Measurements from ENCODE around the gene GHRHR. TPM values are rescaled to one million over a fixed set of nuclear protein-coding genes. Genes with fewer than 3 reads are reported as not detected.

The GHRHR gene
- polyA plus RNA-seq, 1 donor, result 0.54 TPM

GRCh38 chr7:30984359-30985107, 20.8 kb downstream of the GHRHR start:
- no peak for DNase-seq (ENCODE audit: low read depth)

- DNase-seq (ENCODE audit: low read depth), result no peak
Measured at GRCh38 chr7:30985756-30986155, 22.0 kb downstream of the GHRHR start.

- DNase-seq (ENCODE audit: low read depth), result no peak
Measured at GRCh38 chr7:30986331-30986730, 22.6 kb downstream of the GHRHR start.

- no peak for DNase-seq (ENCODE audit: low read depth)
Measured at GRCh38 chr7:30986738-30987137, 23.0 kb downstream of the GHRHR start.

DNA sequence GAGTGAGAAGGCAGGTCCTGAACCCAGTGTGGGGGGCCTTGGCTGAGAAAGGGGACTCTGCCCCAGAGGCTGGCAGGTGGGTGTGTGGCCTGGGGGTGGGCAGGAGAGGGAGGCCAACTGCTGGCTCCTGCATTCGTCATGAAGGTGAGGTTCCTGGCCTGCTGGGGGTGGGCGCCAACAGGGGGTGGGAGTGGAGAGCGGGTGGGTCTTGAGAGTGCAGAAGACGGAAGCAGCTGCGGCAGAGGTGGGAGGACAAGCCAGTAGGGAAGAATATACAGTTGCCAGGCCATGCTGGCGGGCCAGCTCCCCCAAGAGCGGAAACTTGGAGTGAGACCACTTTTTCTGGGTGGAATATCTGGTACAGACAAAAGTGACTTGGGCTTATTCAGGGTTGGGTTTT, 23.4 kb downstream of the GHRHR start:
- no peak for DNase-seq (ENCODE audit: low read depth)

DNA sequence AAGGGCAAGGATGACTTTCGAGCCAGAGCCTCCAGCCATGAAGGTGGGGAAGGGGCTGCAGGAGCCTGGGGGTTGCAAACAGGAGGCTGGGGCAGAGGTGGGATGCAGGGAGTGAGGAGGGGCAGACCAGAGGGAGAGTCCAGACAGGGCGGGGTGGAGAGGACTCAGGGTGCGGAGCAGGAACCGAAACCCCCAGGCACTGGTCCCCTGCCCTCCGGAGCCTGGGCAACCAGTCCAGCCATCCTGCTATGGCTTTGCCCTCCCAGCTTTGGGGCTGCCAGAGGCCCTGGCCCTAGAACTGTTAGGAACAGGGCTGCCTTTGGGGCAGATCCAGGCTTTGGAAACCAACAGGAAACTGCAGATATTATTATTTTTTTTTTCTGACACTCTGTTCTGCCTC, 24.2 kb downstream of the GHRHR start:
- no peak for DNase-seq (ENCODE audit: low read depth)

DNA sequence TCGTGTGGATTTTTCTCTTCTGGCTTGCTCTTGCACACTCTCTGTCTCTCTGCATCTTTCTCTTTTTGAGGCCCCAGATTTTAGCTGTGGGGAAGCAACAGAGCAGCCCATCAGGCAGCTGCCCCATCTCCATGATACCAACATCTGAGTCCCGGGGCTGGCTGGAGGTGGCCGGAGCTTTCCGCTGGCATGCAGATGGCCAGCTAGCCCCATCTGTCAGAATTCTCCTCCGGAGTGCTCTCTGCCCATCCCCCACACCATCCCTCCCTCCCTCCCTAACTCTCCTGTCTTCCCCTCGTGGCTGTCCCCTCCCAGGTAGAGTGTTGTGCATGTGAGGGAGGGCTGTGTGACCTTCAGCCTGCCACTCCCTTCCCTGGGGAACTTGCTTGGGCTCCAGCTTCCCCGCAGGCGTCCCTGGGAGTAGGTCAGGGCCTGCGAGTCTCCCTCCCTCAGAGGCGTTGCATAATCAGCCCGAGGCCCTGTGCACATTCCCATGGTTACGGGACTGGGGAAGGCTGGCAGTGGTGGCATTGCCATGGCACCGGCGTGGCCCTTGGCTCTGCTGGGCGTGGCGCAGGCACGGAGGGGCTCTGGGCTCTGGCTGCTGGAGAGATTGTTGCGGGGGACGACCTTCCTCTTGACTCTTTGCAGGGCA, 24.7 kb downstream of the GHRHR start:
- no peak for DNase-seq (ENCODE audit: low read depth)

- no peak for DNase-seq (ENCODE audit: low read depth)
Measured at GRCh38 chr7:30989008-30989823, 25.5 kb downstream of the GHRHR start.

DNA sequence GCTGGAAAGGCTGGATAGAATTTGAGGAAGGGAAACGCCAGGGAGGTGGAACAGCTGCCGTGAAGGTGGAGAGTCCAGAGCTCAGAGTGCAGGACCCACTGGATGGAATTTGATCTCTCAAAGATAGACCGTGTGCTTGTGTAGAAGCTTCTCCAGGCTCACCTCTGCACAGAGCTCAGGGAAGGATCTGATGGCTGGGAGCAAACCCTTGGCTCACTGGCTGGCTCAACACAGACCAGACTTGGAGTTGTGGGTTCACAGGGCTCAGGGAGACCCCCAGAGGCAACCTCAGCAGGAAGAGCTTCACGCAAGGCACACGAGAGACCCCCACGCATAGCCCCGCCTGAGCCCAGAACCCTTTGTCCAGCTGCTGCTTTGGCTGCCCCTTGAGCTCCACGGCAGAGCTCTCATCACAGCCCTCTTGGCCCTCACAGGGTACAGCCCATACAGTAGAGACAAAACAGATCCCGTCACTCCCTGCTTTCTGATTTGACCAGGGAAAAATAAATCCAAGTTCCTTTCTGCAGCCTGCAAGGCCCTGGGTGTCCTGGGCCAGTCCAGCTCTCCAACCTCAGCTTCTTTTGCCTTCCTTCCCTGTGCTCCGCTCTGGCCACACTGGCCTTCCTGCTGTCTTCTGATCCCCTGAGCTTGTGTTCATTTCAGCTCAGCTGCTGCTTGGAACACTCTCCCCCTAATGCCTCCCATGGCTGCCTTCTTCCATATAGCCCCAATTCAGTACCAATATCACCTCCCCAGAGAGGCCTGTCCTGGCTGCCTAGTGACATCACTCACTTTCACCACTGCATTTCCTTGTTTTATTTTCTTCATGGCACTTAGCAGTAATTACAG, 26.3 kb downstream of the GHRHR start:
- DNase-seq (ENCODE audit: low read depth), result no peak

DNA sequence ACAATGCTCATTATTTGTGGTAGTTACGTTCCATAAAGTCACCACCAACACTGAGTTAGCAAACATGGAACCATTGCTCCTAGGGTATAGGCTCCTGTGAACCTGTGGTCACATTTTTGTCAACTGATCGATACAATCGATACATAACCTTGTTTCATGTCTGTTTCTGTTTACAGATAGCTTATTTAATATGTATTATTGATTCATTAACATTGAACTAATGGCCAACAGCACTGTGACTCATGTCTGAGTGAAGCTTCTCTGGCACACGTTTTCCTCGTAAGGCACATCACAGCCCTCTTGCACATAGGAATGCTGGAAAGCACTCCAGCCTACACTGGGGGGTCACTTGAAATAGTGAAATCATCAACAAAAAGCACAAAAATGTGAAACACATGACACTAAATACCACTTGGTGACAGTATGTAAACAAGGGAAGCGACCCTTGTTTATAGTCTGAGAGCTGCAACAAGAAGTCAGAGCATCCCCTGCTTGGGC, 27.0 kb downstream of the GHRHR start:
- DNase-seq (ENCODE audit: low read depth), result no peak

DNA sequence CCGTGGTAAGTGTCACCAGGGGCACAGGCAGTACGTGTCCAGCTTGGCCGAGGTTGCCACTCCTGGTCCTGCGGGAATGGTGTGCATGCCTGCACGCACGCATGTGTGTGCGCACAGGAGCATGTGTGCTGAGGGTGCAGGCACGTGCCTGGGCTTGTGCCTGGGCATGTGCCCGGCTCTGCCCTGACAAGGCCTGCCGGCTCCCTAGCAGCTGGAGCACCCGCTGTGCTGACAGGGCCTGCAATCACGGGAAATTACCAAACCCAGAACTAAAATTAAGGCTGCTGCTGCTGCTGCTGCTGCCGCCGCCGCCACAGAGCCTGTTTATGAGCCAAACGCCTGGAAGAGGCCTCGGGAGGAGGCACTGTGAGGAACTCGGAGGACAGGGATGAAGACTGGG, 28.7 kb downstream of the GHRHR start:
- no peak for DNase-seq (ENCODE audit: low read depth)

DNA sequence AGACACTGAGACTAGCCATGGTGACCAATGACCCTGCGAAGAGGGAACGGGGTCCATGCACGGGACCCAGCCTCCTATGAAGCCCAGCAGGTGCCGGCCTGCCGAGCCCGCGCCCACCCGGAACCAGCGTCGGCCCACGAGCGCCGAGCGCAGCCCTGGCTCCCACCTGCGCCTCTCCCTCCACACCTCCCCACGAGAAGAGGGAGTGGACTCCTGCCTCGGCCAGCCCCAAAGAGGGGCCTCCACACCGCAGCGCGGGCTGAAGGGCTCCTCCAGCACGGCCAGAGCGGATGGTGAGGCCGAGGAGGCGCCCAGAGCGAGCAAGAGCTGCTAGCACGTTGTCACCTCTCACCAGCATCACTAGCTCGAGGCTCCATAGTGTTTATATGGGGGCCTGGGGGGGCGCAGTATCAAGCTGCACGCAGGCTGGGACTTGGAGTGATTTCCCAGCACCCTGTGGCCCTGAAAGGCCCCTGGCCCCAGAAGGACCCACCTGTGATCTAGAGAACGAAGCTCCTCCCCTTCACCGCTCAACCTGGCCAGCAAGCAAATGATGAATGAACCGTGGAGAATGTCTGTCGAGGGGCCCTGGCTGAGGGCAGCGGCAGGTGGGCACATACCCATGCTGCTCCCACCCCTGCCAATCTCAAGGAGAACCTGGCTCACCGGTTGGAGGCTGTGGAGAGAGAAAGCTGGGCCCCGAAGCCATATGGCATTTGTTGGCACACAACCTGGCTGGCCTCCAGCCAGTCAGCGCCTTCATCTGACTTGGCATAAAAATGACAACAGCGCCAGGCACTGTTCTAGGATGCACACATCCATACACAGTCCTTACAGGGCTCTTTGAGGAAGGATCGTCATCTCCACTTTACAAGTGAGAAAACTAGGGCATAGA, 30.7 kb downstream of the GHRHR start:
- no peak for DNase-seq (ENCODE audit: low read depth)

- DNase-seq (ENCODE audit: low read depth), result no peak
Measured at GRCh38 chr7:30995536-30995935, 31.8 kb downstream of the GHRHR start.

- DNase-seq (ENCODE audit: low read depth), result no peak
Measured at GRCh38 chr7:30996256-30996655, 32.5 kb downstream of the GHRHR start.

GRCh38 chr7:30996883-30997282, 33.1 kb downstream of the GHRHR start:
- DNase-seq (ENCODE audit: low read depth), result no peak

- DNase-seq (ENCODE audit: low read depth), result no peak
Measured at GRCh38 chr7:30997316-30997715, 33.6 kb downstream of the GHRHR start.

DNA sequence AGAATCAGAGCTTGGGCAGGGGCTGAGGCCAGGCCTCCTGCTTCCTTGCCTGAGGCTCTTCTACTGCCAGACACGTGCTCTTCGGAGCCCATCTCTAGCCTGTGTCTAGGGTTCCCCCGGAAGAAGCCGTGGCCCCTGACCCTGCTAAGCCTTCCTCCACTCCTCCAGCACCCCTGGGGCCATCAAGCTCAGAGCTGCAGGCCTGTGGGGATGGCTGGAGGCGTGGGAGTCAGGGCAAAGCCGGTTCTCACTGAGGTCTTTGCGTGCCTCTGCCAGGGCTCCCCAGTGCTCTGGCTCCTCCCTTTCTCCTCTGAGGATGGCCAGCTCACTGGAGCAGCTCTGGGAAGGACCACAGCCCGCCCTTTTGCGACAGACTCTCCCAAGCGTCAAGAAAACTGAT, 34.4 kb downstream of the GHRHR start:
- no peak for DNase-seq (ENCODE audit: low read depth)

DNA sequence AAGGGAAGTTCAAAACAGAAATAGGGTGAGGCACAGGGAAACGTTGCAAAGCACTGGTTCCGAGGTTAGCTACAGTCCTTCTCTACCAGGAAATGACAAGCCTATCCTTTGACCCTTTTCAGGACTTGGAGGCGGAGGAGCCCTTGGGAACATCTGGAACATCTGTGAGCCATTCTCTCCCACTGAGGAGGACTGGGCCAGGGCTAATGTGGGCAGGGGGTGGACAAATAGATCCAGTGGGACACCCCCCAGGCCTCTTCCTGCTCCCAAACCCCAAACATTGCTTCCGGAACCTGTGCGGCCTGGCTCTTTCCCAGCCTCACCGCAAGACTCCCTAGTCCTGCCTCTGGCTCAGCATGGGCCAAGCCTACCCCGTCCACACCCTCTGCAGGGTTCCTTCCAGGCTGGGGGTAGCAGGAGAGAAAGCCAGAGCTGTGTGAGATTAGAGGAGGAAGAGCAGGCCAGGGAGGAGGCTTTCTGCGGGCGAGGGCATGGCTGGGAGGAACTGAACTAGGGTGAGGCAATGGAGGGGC, 36.5 kb downstream of the GHRHR start:
- DNase-seq (ENCODE audit: low read depth), result no peak

DNA sequence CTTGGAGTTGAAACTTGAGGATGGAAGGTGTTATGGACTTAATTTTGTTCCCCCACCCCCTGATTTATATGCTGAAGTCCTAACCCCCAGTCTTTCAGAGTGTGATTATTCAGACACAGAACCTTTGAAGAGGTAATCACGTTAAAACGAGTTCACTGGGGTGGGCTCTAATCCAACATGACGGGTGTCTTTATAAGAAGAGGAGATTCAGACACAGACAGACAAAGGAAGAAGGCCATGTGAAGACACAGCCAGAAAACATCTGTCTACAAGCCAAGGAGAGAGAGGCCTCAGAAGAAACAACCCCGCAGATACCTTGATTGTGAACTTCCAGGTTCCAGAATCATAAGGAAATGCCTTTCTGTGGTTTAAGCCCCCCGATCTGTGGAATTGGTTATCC, 37.0 kb downstream of the GHRHR start:
- no peak for DNase-seq (ENCODE audit: low read depth)

- DNase-seq (ENCODE audit: low read depth), result no peak
Measured at GRCh38 chr7:31002256-31002655, 38.5 kb downstream of the GHRHR start.

Measured in forelimb muscle (tissue), 1 donor.